T-helper 2 cell treated with Interferon-gamma antibody and Interleukin-4, amounts not matched to agents 100 ng/mL and 5 ng/mL, for 36 hours (primary cell): ENCODE measurements around the gene LGALS3. TPM values are rescaled to one million over a fixed set of nuclear protein-coding genes. Genes with fewer than 3 reads are reported as not detected.

Experiments used
- intact Hi-C: fragments of 100-400 bp; cut with micrococcal nuclease; formaldehyde crosslinking; loops from one replicate; pipeline ENCODE4 v1.15.1; 2023
- total RNA-seq: library from RNA; stranded (reverse); gene quantifications from 2 replicates; pipeline ENCODE4 v1.2.3, GENCODE V29; 2022

The LGALS3 gene
- total RNA-seq, 1 donor from 2014 or later = 51.1 TPM

DNA sequence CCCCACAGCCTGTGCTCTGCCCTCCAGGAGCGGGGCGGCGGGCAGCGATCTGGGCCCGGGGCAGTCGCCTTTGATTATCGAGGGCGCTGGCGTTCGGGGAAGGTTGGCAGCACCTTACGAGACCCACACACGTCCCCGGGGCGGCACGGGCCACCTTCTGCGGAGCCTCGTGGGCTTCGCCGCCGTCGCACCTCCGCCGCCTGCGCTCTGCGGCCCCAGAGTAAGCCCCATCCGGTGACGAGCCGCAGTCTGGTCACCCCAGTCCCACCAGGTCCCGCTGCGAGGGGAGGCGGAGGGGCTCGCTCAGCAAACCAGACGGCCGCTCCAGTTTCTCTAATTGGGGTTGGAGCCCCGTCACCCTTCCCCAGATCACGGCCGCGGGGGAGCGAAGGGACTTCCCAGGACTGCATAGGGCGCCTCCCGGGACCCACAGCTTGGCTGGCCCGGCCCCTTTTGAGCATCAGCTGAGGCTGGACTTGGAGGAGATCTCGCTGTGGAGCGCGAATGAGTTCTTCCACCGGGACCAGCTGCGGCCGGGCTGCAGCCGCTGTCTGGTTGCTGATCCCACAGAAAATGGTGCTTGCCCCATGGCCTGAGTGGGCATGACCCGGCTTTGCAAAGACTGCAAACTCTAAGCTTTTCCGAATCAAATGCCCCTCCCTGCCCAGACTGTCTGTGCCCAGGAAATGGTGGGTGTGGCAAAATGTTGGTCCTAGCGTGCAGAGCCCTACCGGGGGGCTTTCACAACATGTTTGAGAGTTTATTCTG is 560 bp downstream of the LGALS3 start:
- intact Hi-C loops = loop anchor here (1.0 to 2.0 kb wide), 3 partner anchors 27 to 77 kb away; no protein-coding TSS in a partner anchor

GRCh38 chr14:55130196-55130550 is 1.1 kb downstream of the LGALS3 start:
- intact Hi-C loops = no loop called here

GRCh38 chr14:55131370-55132137 is 2.5 kb downstream of the LGALS3 start:
- intact Hi-C loops = no loop called here

DNA sequence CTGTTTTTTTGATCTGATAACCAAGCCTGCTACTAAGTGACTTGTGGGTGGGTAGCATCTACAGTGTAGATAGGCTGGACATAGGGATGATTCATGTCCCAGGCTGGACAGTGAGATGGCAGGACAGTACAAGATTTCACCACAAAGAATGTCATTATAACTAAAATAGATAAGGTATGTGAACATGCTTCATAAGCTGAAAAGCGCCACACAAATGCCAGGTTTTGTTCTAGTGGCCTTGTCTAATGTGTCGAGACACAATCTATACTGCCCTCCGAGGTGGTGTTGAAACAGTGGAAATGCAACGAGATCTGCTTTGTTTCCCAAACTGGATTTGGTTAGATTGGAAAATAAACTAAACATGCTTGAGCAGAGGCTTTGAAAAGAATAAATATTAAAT is 4.4 kb downstream of the LGALS3 start:
- intact Hi-C loops = no loop called here

DNA sequence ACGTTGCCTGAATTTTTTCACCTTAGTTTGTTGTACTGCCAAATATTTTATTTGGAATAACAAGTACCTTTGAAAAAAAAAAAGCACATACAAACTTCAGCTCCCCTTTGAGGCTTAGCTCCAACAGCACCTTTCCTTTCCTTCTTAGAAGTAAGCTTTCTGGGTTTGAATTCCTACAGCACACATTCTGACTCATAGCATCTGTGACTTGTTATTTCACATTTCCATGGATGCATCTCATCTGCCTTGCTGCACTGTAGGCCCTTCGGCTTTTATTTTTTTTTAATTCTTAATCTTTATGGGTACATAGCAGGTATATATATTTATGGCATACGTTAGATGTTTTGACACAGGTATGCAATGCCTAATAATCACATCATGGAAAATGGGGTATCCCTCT is 7.2 kb downstream of the LGALS3 start:
- intact Hi-C loops = no loop called here

DNA sequence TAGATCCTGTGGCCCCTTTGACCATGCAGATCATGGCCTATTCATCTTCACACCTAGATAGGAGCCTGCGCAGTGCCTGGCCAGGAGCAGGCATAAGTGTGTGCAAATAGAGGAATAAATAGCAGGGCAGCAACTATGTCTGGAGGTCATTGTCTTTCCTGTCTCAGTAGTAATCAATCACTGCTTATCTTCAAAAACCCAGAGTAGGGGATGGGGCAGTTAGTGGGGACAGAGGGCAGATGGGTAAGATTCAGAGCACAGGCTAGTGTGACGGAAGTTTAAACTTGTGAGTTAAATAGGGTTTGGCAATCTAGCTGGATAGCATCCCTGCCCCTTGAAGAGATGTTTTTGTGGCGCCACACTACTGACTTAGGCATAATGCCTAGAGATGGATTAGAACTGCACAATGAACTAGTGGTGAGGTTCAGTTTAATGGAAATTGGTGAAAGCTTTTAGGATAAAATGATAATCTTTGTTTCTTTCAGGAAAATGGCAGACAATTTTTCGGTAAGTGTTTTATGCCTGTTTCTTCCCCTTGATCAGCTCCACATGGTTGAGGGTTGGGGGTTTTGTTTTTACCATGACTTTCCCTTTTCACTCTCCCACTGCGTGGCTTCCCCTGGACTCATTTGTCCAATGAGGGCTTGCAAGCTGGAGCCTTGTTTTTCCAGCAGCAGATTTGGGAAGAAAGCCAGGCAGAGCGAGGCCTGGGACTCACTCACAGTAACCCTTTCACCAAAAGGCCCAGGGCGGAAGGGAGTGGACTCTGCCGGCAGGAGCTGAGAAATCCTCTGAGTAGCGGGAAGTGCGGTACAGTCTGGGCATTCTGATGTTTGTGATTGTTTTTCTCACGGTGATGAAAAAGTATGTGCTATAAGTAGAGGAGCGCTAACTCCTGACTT is 8.1 kb downstream of the LGALS3 start:
- intact Hi-C loops = no loop called here

DNA sequence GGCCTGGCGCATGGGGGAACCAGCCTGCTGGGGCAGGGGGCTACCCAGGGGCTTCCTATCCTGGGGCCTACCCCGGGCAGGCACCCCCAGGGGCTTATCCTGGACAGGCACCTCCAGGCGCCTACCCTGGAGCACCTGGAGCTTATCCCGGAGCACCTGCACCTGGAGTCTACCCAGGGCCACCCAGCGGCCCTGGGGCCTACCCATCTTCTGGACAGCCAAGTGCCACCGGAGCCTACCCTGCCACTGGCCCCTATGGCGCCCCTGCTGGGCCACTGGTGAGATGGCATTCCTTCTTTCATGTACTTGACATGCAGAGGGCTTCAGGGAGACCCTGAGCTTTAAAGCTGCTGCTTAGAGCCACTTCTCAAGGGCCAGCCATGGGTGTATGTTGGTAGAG is 9.0 kb downstream of the LGALS3 start:
- intact Hi-C loops = no loop called here

DNA sequence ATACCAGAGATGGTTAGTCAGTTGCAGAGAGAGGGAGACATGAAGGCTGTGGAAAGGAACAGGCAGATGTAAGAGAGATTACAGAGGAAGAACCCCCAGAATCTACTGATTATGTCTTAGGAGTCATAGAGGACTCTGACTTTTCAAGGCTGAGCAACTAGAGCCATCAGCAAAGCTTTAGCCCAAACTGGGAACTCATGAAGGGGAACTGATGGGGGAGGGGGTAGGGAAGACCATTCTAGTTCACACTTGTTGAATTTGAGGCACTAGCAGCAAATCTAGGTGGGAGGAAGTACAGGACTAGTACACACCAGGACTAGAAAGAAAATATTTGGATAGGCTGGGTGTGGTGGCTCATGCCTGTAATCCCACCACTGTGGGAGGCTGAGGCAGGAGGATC is 10.1 kb downstream of the LGALS3 start:
- intact Hi-C loops = no loop called here

DNA sequence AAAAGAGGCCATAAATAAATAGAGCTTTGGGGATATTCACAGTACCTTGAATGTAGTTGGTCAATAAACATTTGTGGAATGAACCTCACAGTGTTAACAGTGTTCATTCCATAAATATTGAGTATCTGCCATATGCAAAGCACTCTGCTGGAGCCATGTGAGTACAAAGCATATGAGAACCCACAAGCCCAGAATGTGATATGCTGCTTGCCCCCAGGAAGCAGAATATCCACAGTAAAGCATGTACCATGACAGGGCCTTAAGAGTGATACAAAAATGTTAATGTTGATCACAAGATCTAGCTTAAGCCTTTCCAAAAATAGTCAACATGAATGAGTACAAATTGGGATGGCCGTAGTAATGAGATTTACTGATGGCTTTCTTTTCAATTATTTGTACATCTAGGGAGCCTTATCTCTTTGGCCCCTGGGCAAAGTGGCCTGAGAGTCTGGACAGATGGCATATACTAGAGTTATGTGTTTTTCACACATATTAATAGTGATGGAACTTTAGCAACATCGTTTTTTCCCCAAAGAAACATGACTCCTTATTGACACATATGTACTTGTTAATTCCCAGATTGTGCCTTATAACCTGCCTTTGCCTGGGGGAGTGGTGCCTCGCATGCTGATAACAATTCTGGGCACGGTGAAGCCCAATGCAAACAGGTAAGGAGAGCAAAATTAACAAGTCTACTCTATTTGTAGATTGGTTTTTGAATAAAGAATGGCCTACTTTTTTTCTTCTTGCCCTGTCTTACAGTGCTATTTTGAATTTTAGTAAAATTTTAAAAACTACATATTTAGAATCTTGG is 10.9 kb downstream of the LGALS3 start:
- intact Hi-C loops = no loop called here

DNA sequence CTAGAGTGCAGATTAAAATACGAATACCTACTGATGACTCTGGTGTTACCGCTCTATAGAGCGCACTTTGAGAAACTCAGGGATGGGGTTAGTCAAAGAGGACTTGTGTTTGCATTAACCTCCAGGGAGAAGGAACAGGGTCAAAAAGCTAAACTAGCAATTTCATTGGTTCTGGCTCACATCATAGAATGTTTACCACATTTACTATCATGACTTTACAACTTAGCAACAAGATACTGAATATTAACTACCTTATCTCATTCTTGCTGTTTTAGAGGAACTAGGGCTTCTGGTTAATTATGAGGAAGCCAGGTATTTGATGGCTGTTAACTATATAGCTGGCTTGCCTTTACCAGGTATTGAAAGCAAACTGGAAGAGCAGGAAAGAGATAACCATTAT is 12.8 kb downstream of the LGALS3 start:
- intact Hi-C loops = no loop called here

GRCh38 chr14:55142466-55142865 is 13.4 kb downstream of the LGALS3 start:
- intact Hi-C loops = no loop called here

DNA sequence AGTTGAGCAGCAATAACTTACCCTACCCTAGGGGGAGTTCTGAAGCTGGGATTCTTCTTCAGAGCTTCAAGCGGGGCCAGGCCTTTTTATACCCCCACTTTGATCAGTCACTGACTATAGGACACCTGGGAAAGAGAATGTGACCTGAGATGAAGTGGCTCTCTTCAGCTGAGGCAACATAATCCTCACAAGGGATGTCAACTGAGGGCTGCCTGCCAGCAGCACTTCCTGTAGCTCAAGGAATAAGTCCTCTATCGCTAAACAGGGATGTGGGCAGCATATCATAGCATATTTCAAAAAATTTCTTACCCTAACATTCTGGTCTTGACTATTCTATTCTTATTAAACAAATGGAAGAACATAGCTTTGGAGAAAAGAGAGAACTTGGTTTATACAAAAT is 17.4 kb downstream of the LGALS3 start:
- intact Hi-C loops = no loop called here

DNA sequence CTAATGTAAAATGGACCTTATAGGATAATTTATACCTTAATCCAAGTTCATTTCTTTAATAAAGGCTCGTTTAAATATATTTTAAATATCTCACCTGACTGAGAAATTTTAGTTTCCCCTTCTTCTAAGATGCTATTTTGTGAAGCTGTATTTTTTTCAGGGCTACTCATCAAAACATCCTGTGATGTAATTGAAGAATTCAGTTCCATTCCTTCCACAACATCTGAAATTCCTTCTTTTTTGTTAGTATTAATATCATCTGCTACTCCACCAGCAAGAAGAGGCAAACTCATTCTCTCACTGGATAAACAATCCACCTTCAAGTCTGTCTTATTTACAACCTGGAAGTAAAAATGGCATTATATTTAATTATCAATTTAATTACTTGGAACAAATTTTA is 22.5 kb downstream of the LGALS3 start:
- intact Hi-C loops = no loop called here

DNA sequence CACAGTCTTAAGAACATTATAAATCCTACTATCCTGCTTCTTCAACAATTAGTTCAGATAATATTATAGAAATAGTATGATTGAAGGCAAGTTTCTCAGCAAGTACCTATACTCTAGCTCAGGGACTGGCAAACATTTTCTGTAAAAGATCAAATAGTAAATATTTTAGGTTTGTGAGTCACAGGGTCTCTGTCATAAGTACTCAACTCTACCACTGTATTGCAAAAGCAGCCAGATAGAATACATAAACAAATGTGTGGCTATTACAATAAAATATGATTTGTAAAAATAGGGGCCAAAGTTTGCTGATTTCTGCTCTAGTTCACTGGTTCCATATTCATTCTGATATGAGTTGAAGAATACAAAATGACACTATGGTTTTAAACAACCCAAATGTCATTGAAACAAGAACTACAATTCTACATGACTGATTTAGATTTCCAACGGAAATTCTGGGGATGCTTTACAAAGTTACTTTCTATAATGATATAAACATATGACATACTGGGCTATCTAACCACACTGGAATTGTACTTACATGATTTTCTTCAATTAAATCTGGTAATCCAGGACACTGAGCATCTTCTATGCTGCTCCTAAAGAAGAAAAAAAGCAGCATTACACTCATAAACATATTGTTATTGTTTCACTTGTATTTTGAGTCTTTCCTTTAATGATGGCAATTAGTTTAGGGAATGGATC is 23.2 kb downstream of the LGALS3 start:
- intact Hi-C loops = no loop called here

DNA sequence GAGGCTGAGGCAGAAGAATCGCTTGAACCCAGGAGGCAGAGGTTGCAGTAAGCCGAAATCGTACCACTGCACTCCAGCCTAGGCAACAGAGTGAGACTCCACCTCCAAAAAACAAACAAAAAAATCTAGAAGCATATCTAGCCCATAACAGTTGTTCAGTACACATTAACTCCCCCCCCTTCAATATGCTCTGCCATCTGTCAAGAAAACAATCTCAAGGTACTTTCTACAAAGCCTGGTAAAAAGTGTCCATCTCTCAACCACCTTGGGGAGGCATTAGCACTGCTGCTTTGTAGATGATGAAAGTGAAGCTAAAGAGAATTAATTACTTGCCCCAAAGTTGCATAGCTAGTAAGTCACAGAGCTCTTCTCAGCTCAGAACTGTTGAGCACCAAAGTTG is 24.9 kb downstream of the LGALS3 start:
- intact Hi-C loops = no loop called here

DNA sequence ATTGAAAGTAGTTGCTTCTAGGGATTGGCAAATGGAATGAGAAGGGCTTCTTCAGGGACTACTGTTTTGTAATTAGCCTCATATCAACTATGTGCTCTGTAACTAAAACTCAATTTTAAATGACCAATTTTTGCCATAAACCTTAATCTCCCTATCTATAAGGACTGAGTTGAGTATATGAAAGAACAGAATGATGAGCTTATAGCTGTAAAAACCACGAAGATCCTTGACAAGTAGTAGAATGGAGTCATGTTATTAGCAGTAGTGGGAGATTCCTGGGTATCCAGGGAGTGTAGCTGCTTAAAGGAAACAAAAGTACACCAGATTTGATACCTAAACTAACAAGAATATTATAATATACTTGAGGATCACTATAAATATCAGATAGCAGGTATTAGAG is 28.0 kb downstream of the LGALS3 start:
- intact Hi-C loops = no loop called here

DNA sequence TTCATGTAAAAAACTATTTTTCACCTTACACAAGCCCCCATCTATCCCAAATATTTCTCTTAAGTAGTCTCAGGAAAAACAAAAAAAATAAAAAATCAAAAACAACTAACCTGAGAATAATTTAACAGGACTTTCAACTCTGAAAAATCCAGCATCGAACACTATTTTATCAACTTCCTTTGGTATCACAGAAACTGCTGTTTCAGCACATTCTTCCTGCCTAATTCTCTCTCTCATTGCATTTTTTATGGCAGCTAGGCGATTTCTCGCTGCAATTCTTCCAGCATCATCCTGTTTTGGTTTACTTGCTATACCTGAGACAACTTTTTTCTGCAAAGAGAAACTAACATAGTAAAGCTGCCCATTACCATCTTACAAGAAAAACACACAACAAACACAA is 29.4 kb downstream of the LGALS3 start:
- intact Hi-C loops = no loop called here

GRCh38 chr14:55160989-55161388 is 31.9 kb downstream of the LGALS3 start:
- intact Hi-C loops = loop anchor here (1.0 kb wide), 1 partner anchor 72 kb away; no protein-coding TSS in a partner anchor

DNA sequence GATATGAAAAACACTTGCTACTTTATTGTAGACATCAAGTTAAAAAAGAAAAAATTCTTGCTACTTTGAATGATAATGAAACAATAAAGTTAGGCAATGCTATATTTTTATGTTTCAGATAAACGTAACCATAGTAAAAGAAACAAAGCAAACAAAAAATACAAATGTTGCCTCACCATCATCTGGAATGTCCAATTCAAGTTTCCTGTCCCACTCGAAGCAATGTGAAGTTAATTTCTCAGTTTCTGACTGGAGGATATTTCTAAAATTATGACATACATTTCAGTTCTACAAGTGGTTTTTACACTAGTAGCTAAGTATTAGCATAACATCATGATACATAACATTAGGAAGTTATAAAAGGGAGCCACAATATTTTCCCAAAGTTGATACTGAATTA is 41.5 kb downstream of the LGALS3 start:
- intact Hi-C loops = no loop called here

DNA sequence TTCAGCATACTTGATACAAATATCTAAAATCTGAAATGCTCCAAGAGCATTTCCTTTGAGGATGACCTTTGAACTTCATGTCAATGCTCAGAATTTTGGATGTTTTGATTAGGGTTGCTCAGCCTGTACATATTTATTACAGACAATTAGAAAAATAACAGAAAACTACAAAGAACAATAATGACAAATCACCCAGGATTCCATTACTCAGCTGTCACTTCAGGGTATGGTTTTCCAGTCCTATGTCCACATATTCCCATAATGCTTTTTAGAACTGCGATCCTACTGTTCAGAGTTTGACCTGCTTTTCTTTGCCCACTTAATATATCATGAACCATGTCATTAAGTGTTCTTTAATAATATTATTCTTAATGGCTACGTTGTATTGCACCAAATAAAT is 51.0 kb downstream of the LGALS3 start:
- intact Hi-C loops = no loop called here
